ENCODE measurements around the gene MARCHF10. TPM values are rescaled to one million over a fixed set of nuclear protein-coding genes. Genes with fewer than 3 reads are reported as not detected.

Gene MARCHF10
- polyA plus RNA-seq, 3 donors, result not detected

DNA sequence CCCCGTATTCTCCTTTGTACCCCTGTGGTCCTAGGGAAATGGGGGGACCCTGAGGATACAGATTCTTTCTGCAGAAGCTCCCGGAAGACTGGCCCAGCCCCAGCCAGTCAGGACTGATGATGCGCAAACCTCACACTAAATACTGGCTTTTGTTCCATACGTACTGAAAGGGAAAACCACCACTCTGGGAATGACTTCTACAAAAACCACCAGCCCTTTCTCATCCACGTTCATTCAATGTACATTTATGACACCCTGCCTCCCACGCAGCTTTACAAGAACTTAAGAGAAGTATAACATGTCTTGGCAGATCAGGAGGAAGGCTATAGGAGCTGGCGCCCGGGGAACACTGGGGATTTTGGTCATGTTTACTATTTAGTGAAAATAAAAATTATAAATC, 70.6 kb downstream of the MARCHF10 start:
- intact Hi-C loops (cut with micrococcal nuclease), result no loop called here
- Histone ChIP-seq H4K20me1 (ENCODE audit: insufficient read depth, low read length) (no peaks in the 10 kb centered on the region), H3K79me2 (ENCODE audit: insufficient read depth, low read length) (no peaks in the 10 kb centered on the region), H3K4me2 (replicated peaks; ENCODE audit: extremely low read depth, low read length, poor library complexity, severe bottlenecking) (no peak overlapping the region), H3K4me3 (replicated peaks in 1 of 3; ENCODE audit: low read depth in 2 of 3, low read length in 3 of 3) (no peak overlapping the region), H3K9ac (ENCODE audit: insufficient read depth, low read length, poor library complexity, severe bottlenecking) (no peak overlapping the region), H3K27me3 (ENCODE audit: control insufficient read depth in 2 of 2, insufficient read depth in 2 of 2, low read length in 2 of 2) (no peaks in the 10 kb centered on the region), H2AFZ (ENCODE audit: insufficient read depth, low read depth, low read length, poor library complexity, severe bottlenecking) (no peak overlapping the region), H3K36me3 (replicated peaks in 1 of 2; ENCODE audit: control insufficient read depth in 1 of 2, insufficient read depth in 2 of 2, low read length in 2 of 2) (no peaks in the 10 kb centered on the region), H3K4me1 (ENCODE audit: control insufficient read depth in 1 of 2, insufficient read depth in 2 of 2, low read length in 2 of 2) (no peaks in the 10 kb centered on the region), H3K27ac (ENCODE audit: low read depth in 1 of 2, low read length in 2 of 2) (no peak overlapping the region), H3K9me3 (replicated peaks in 1 of 2; ENCODE audit: control insufficient read depth in 1 of 2, insufficient read depth in 1 of 2, low read length in 2 of 2) (no peaks in the 10 kb centered on the region)
- no peaks in the 10 kb centered on the region for H3K9me3 Mint-ChIP-seq
- no peaks in the 10 kb centered on the region for H3K4me1 Mint-ChIP-seq
- no peak overlapping the region for H3K27ac Mint-ChIP-seq
- no peak for DNase-seq
- no peaks in the 10 kb centered on the region for H3K36me3 Mint-ChIP-seq
- TF ChIP-seq CTCF (IDR thresholded peaks at IDR 0.05), result no peak
- H3K27me3 Mint-ChIP-seq (ENCODE audit: low read depth in 3 of 3), result peaks cover 0 to 7% (median 0%) of the 10 kb centered on the region in 3 donors
- WGBS (ENCODE audit: insufficient coverage), result 98% methylated on average over 4 of the region's 8 CpGs
- H3K4me3 Mint-ChIP-seq, result no peak overlapping the region

GRCh38 chr17:62735044-62735651, 73.0 kb downstream of the MARCHF10 start:
- no peaks in the 10 kb centered on the region for H3K27me3 ChIP-seq (ENCODE audit: control insufficient read depth in 2 of 2, insufficient read depth in 2 of 2, low read length in 2 of 2)
- no peak overlapping the region for H2AFZ ChIP-seq (ENCODE audit: insufficient read depth, low read depth, low read length, poor library complexity, severe bottlenecking)
- intact Hi-C loops (cut with micrococcal nuclease), result no loop called here
- no peak overlapping the region for H3K9ac ChIP-seq (ENCODE audit: insufficient read depth, low read length, poor library complexity, severe bottlenecking)
- no peak for TF ChIP-seq CTCF (IDR thresholded peaks at IDR 0.05)
- Mint-ChIP-seq H3K4me3 (no peak overlapping the region), H3K9me3 (no peaks in the 10 kb centered on the region), H3K4me1 (no peaks in the 10 kb centered on the region), H3K27ac (no peak overlapping the region), H3K27me3 (ENCODE audit: low read depth in 3 of 3) (peaks cover 0 to 3% (median 3%) of the 10 kb centered on the region in 3 donors), H3K36me3 (no peaks in the 10 kb centered on the region)
- H3K27ac ChIP-seq (ENCODE audit: low read depth in 1 of 2, low read length in 2 of 2), result no peak overlapping the region
- no peaks in the 10 kb centered on the region for H3K36me3 ChIP-seq (replicated peaks in 1 of 2; ENCODE audit: control insufficient read depth in 1 of 2, insufficient read depth in 2 of 2, low read length in 2 of 2)
- no peaks in the 10 kb centered on the region for H3K79me2 ChIP-seq (ENCODE audit: insufficient read depth, low read length)
- H3K4me1 ChIP-seq (ENCODE audit: control insufficient read depth in 1 of 2, insufficient read depth in 2 of 2, low read length in 2 of 2), result no peaks in the 10 kb centered on the region
- no peak overlapping the region for H3K4me2 ChIP-seq (replicated peaks; ENCODE audit: extremely low read depth, low read length, poor library complexity, severe bottlenecking)
- 100% methylated on average over 6 of the region's 7 CpGs for WGBS (ENCODE audit: insufficient coverage)
- H3K9me3 ChIP-seq (replicated peaks in 1 of 2; ENCODE audit: control insufficient read depth in 1 of 2, insufficient read depth in 1 of 2, low read length in 2 of 2), result no peaks in the 10 kb centered on the region
- DNase-seq, result no peak
- H3K4me3 ChIP-seq (replicated peaks in 1 of 3; ENCODE audit: low read depth in 2 of 3, low read length in 3 of 3), result no peak overlapping the region
- H4K20me1 ChIP-seq (ENCODE audit: insufficient read depth, low read length), result no peaks in the 10 kb centered on the region

All from CD14-positive monocyte (primary cell).